Fibroblast of peridontal ligament (primary cell): Measurements from ENCODE around the gene SLC15A4.
A peak's percentile ranks its signal among the peaks of the same experiment; 100 is the strongest.
"Not testable (repeated sequence)": the region's sequence is repeated elsewhere in the genome, so short reads cannot be mapped to it uniquely, and the experiment has no call there.

Experiments used
- DNase-seq: peaks from one replicate; pipeline ENCODE4 v3.0.0-alpha.2; 2010; ENCODE audit errors: extremely low read depth

Gene SLC15A4

GRCh38 chr12:128814411-128815261 is 9.1 kb downstream of the SLC15A4 start:
- DNase-seq: no peak

DNA sequence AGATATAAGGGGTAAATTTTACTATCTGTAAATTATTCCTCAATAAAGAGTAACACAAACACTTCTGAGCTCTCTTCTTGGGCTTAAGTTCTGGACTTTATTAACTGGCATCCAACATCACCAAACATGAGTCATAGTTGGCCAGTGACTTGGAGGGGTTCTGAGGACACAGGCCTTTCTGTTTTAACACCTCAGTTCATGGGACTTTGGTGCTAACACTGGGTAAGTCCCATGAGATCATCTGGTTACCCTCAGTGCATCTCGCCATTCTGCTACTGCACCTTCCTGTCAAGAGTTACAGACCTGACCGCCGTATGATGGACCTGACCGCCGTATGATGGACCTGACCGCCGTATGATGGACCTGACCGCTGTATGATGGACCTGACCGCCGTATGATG is 9.9 kb downstream of the SLC15A4 start:
- DNase-seq: no peak

- no peak for DNase-seq
Observed at GRCh38 chr12:128813392-128813791, 10.4 kb downstream of the SLC15A4 start.

DNA sequence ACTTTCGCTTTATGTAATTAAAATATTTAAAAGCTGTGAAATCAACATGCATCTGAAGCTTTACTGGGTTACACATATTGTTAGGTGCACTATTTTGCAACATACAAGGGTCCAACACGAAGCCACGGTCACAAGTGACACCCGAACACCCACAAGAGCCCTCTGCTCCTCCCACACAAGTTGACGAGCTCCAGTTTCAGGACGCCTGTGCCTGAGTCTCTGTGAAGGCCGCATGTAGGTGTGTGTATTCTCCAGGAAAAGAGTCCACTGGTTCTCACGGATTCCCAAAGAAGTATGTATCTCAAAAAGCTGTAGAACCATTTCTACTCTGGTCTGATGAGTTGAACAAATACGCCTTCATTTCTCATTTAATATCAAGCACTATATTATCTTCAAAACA is 12.0 kb downstream of the SLC15A4 start:
- no peak for DNase-seq

GRCh38 chr12:128810182-128811127 is 13.3 kb downstream of the SLC15A4 start:
- no peak for DNase-seq

- no peak for DNase-seq
Observed at GRCh38 chr12:128808651-128809050, 15.1 kb downstream of the SLC15A4 start.

DNA sequence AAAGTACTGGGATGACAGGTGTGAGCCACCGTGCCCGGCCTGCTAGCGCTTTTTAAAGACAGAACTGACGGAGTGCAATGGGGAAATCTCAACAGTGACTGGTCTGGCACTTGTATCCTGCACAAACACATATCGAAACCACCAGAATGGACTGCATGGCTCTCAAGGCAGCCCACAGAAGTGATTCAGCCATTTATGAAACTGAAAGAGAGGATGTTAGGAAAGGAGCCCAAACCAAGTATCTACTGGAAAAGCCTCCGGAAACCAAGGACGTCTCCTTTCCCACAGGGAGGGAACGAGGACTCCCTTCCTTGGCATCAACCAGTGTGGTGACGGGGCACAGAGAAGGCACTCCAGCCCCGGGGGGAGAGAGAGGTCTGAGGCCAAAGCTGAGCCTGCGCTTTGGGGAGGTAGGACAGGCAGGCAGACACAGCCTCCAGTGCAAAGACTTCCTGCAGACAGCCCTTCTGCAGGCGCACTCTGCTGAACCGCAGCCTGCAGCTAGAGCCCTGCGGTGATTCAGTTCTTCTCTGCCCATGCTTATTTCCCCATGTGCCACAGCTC is 16.5 kb downstream of the SLC15A4 start:
- no peak for DNase-seq

GRCh38 chr12:128806573-128806972 is 17.2 kb downstream of the SLC15A4 start:
- no peak for DNase-seq

DNA sequence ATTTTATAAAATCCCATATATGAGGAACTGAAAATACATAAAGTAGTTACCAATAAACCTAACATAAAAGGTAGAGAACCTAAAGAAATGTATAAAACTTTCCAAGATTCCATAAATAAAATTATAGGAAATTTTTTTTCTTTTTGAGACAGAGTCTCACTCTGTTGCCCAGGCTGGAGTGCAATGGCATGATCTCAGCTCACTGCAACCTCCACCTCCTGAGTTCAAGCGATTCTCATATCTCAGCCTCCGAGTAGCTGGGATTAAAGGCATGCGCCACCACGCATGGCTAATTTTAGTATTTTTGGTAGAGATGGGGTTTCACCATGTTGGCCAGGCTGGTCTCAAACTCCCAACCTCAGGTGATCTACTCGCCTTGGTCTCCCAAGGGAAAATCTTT is 18.4 kb downstream of the SLC15A4 start:
- DNase-seq: not testable (repeated sequence)

- DNase-seq: no peak
Observed at GRCh38 chr12:128804762-128805161, 19.0 kb downstream of the SLC15A4 start.

- no peak for DNase-seq
Observed at GRCh38 chr12:128803788-128804187, 20.0 kb downstream of the SLC15A4 start.

DNA sequence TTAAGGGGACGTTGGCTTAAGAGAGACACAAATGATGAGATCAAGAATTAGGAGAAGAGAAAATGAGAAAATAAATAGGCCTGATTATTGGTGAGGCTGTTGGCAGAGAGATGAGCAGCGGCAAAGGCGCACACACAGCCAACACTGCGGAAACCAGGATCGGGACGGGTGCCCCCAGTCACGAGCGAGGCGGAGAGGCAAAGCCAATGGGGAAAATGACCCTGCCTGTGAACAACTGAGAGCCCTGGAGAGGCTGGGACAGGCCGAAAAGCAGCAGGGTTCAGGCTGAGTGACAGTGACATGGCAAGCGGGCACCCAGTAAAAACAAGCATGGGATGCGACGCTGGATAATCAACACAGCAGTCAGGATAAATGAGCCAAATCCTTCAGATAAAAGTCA is 21.0 kb downstream of the SLC15A4 start:
- no peak for DNase-seq

- peak; percentile 20 for DNase-seq
Observed at GRCh38 chr12:128801879-128802391, 21.8 kb downstream of the SLC15A4 start.

GRCh38 chr12:128800606-128801005 is 23.2 kb downstream of the SLC15A4 start:
- no peak for DNase-seq

DNA sequence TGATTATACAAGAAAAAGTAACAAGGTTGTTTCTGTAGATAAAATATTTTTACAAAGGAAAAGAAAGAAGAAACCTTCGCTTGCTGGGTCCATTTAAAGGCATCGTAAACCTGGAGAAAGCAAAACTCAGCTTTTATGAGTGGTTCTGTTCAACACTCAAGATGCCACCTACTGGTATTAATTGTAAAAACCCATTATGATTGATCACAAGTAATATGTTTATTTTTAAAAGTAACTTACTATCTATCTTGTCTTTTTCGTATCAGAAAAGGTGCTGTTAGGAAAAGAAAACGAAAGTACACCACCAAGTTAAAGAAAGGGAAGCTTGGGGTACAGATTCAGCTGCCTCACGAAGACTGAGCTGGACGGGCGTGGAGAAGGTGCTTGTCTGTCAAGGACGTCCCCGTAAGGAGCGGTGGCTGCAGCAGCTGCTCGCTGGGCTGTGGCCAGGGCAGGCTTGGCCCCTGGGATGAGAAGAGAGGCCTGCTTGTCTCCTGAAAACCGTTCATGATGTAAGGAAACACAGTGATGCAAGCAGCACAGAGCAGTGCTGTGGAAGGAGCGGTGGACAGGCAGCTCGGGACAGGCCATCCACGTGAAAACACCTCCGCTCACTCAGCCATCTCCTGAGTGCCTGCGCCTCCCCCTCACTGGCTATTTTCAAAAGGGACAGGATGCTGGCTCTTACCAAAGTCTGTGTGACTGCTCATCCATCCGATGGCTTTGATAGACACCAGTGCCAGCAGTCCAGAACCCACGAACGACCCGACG is 25.0 kb downstream of the SLC15A4 start:
- no peak for DNase-seq

DNA sequence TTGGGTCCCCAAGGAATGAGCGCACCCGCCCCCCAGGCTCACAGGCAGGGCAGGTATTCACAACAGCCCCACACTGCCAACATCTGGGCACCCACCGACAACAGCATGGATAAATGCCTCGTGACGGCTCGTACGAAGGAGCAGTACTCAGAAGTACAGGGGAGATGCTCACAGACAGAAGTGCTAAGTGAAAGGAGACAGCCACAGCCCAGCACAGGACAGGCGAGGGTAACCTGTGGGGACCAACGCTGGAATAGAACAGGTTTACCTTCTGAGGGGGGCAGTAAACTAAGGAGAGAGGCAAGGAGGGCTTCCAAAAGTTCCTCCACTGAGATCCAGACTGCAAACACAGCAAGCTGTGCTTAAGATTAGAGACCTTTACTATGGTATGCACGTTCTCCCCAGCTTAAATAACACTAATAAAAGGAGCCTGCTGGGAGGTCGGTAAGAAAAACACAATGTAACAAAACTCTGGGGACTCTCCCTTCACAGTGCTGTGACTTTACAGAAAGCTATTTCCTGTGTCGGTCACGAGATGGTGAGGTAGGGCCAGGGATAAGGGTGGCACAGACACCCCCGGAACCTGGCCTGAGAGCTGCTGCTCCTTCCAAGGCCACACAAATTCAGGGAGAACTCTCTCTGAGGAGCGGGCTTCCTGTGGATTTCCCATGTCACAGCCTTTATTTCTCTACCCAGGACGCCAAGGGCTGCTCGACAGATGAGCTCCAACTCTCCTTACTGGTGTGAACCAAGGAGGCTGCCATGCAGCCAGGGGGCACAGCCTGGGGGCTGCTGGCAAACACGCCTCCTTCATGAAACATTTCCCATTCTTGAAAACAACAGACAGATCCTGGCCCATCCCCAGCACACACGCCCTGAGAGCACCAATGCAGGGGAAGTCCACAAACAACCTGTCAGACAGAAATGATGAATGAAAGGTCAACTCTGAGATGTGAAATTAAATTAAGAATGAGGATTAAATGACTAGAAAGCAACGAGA is 26.3 kb downstream of the SLC15A4 start:
- DNase-seq: no peak

- DNase-seq: no peak
Observed at GRCh38 chr12:128796439-128797118, 27.2 kb downstream of the SLC15A4 start.

DNA sequence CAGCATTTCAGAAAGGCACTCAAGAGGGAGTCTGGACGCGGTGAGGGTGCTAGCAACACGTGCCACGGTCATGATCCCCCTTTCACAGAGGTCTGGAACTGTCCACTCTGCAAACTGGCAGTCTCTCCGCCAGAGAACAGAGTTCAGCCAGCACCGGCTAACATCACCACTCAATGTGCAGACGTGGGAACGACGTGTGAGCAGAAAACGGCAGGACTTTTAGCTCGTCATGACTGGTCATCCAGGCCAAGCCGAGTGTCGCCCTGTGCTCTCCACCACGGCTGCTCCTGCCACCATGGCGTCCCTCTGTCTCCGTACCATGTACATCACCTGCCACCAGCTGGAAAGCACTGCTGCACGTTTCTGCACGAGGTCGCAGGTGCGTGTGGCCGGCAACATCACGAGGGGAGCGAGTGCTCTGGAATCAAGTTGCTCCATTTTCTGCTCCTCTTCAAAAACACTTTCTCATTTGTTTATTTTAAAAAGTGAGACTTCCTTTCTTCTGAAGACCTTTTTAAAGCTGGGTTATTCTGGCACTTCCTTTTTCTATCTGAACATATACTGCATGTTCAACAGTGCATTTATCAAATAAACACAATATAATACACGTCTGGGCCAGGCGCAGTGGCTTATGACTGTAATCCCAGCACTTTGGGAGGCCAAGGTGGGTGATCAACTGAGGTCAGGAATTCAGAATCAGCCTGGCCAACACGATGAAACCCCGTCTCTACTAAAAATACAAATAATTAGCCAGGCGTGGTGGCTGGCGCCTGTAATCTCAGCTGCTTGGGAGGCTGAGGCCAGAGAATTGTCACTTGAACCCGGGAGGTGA is 28.0 kb downstream of the SLC15A4 start:
- DNase-seq: no peak
